GM21717 (cell line): Measurements from ENCODE around the gene EMC9.

Experiments
- ATAC-seq: cut with Tn5 transposase; IDR thresholded peaks from one replicate; pipeline ENCODE4 v1.9.1; 2021; ENCODE audit warnings: mild to moderate bottlenecking, moderate library complexity; ENCODE audit not compliant: unreplicated experiment

Gene EMC9

GRCh38 chr14:24132061-24132685 is 9.2 kb downstream of the EMC9 start:
- no peak for ATAC-seq

DNA sequence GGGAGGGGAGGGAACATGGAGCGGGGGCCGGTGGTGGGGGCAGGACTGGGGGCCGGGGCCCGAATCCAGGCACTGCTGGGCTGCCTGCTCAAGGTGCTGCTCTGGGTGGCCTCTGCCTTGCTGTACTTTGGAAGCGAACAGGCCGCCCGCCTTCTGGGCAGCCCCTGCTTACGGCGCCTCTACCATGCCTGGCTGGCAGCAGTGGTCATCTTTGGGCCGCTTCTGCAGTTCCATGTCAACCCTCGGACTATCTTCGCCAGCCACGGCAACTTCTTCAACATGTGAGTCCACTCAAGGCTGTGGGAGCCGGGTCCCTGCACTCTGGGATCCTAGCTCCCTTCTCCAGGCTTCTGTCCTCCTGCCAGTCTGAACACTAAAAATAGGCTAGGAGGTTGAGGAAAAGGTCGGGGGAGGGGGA is 9.8 kb downstream of the EMC9 start:
- no peak for ATAC-seq

DNA sequence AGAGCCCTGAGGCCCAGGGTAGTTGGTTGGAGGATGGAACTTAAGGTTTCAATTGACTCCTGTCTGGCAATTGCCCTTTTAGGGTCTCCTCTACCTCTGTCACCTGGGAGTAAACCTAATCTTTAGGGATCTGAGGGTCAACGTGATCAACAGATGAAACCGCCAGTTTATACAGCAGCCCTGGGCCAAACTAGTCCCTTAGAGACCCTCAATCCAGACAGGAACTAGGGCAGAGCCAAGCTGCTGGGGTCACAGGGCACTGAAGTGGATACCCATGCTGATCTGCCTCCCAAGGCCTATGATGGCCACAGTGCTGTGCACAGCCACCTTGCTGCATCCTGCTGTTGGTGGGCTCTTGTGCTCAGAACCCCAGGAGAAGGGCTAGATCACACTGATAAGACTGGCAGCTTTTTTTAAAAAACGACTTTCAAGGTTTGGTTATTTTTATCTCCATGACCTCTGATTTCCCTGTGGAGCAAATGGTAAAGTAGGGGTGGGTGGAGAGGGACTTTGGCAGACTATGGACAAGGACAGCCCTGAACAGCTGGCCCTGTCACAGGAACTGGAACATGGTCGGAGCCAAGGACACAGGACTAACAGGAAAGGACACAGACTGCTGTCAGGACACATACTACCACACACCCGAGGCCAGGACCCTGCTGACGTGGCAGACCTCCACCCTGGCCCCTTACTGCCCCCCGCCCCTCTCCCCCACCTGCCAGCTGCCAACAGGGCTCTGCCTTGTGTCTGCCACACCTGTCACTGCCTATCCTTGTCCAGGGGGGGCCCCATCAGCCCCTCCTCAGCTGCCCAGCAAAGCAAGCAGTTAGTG is 10.5 kb downstream of the EMC9 start:
- no peak for ATAC-seq

DNA sequence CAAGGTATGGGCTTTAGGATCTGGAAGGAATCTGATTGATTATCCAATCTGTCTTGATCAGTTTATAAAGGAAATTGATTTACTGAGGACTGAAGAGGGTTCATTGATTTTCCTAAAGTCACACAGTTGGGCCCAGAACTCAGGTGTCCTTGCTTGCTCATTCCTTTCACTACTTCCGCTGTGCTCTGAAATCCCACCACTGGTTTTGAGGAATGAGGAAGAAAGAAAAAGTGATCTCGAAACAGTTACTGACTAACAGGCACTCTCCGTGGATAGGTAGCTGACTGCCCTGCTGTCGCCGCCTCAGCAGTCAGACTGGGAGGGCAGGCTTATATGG is 11.0 kb downstream of the EMC9 start, which contains the start of gene FITM1:
Gene FITM1, plus strand, starts transcription at position 280 of the 337 bp plus-strand sequence. CDS start 905 bp downstream, outside the sequence.
- ATAC-seq: no peak

DNA sequence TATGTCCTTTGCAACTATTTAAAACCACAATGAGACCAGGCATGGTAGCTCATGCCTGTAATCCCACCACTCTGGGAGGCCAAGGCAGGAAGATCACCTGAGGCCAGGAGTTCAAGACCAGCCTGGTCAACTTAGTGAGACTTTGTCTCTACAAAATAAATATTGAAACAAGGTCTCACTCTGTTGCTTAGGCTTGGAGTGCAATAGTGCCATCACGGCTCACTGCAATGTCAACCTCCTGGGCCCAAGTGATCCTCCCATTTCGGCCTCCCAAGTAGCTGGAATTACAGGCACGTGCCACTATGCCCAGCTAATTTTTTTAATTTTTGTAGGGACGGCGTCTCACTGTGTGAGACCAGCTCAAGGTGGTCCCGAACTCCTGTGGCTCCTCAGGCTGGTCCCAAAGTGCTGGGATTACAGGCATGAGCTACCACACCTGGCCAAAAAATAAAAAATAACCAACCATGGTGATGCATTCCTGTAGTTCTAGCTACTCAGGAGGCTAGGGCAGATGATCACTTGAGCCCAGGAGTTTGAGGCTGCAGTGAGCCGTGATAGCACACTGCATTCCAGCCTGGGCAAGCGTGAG is 11.9 kb downstream of the EMC9 start:
- no peak for ATAC-seq

GRCh38 chr14:24127673-24128072 is 13.7 kb downstream of the EMC9 start:
- ATAC-seq: no peak

GRCh38 chr14:24126939-24127338 is 14.5 kb downstream of the EMC9 start:
- ATAC-seq: no peak

DNA sequence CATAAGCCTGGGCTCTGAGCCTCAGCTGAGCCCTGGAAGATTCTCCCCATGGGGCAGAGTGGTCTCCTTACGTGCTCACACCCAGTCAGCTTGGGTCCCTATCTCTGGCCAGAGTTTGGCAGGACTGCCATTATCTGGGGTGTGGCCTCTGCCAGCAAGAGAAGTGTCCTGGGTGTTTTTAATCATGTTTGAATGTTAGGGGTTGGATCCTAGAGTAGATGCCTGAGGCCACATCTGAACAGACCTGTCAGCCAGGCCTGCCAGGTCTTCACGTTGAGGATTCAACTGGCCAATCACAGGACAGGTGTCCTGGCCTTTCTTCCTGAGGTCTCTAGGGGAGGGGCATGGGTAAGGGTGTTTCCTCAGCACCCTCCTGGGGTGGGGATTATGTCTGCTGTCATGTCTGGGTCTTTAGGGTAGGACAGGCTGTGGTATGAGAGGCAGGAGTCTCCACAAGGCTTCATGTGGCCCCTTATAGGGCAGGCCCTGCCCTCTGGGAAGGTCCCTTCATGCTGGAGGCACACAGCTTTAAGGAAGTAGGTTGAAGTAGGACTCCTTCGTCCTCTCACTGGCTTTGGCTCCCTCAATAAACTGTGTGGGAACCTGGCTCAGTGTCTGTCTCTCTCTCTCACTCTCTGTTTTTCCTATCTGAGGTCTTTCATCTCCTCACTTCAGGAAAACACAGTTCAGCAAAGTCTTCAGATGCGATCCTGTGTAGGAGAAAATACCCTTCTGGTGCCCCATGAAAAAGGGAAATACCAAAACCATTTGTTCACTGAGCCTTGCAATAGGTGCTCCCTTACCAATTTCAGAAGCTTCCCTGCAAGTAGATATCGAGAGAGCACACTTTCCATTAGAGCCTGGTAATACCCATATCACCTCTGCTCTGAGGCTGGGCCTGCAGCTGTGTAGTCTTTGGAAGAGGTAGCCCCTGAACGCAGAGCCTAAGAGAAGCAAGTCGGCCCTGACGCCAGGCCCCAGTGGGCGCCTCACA is 17.7 kb downstream of the EMC9 start:
- ATAC-seq: peak; percentile 53

DNA sequence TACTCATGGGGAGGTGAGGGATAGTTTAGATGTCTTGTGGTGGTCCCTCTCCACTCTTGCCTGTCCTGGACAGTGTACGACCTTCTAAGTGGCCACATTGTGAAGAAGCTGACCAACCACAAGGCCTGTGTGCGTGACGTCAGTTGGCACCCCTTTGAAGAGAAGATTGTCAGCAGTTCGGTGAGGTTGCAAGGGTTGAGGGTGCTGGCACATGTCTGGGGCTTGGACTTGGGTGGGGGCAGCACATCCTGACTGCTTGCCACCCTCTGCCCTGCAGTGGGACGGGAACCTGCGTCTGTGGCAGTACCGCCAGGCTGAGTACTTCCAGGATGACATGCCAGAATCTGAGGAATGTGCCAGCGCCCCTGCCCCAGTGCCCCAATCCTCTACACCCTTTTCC is 18.5 kb downstream of the EMC9 start:
- ATAC-seq: no peak

DNA sequence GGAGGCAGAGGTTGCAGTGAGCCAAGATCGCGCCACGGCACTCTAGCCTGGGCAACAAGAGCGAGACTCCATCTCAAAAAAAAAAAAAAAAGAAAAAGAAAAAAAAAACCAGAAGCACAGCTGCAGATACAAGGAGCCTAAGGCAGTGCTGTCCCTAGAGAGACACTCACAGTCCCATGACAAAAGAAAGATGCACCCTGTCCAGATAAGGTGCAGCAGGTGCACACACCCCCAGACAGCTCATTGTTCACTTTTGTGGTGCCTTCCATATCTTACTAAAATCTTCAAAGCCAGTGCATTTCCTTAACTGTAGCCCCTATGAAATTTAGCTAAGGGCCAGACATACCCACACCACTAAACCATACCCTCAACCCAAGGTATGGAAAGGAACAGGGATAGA is 19.0 kb downstream of the EMC9 start:
- ATAC-seq: no peak

DNA sequence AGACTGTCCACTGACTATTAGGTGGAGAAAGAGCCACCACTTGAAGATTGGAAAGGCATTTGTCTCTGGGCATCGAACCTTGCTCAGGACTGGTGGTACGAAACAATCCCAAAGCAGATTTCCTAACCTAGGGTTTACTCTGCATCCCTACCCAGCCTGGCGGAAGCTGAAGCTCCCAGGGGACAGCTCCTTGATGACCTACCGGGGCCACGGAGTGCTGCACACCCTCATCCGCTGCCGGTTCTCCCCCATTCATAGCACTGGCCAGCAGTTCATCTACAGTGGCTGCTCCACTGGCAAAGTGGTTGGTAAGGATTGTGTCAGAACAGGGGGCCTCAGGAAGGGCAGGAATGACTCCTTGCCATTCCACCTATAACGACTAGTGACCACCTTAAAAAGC is 20.2 kb downstream of the EMC9 start:
- ATAC-seq: no peak

GRCh38 chr14:24119691-24120090 is 21.7 kb downstream of the EMC9 start:
- ATAC-seq: no peak

DNA sequence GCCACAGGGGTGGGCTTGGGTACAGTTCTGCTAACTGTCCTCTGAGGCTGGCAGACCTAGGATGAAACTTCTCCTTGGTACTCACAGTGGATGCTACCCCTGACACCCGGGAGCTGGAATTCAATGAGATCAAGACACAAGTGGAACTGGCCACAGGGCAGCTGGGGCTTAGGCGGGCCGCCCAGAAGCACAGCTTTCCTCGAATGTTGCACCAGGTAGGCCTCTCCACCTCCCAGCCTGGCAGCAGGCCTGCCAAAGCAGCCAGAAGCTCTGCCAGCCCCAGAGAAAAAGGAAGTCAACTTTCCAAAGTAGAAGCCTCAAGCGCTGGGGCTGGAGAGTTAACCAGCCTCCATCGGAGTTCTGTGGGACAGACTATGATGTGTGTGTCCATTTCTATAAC is 24.2 kb downstream of the EMC9 start:
- ATAC-seq: no peak

- no peak for ATAC-seq
Measured at GRCh38 chr14:24116128-24116814, 25.1 kb downstream of the EMC9 start.

- no peak for ATAC-seq
Measured at GRCh38 chr14:24115422-24116127, 25.8 kb downstream of the EMC9 start.

DNA sequence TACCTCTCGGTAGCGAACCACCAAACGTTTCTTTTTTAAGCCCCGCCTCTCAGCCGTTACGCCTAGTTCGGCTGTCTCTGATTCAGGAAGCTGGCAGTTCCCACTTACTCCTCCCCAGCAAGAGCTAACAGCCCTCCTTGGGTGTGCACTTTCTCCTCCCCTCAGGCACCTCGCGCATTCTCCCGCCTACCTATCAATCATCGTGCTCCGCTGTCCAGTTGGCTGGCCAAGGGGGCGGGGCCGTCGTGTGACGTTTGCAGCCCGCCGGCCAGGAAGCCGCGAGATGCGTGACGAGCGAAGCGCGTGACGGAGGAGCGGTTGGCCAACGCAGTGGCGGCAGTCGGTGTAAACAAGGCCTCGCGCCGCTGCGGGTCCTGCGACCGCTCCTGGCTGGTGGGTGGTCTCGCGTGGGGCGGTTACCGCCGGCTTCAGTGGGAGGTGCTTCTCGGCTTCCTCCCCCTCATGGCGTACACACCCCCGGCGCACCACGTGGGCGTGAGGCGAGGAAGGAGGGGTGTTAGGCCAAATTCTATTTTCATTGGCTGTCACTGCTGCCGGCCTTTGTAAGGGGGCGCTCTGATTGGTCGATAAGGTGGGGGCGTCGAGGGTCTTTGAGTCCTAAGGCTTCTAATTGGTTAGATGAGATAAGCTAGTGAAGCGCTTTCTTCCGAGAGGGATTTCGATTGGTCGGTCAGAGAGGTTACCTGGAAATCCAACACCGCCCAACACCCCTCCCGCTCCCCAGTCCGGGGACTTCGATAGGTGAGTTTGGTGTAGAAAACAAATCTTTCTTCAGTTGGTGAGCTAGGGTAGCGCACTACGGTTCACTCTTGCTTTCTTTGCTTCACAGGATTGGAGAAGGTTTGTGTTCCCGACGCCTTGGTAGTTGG is 26.6 kb downstream of the EMC9 start, which contains the start of the genes DCAF11 and NRL:
Gene DCAF11, plus strand, starts transcription at position 246 of the 890 bp plus-strand sequence. CDS start 818 bp downstream, outside the sequence.
Gene NRL, minus strand, starts transcription at position 418 of the 890 bp plus-strand sequence. CDS start 32,101 bp downstream, outside the sequence.
- peak; percentile 81 for ATAC-seq

DNA sequence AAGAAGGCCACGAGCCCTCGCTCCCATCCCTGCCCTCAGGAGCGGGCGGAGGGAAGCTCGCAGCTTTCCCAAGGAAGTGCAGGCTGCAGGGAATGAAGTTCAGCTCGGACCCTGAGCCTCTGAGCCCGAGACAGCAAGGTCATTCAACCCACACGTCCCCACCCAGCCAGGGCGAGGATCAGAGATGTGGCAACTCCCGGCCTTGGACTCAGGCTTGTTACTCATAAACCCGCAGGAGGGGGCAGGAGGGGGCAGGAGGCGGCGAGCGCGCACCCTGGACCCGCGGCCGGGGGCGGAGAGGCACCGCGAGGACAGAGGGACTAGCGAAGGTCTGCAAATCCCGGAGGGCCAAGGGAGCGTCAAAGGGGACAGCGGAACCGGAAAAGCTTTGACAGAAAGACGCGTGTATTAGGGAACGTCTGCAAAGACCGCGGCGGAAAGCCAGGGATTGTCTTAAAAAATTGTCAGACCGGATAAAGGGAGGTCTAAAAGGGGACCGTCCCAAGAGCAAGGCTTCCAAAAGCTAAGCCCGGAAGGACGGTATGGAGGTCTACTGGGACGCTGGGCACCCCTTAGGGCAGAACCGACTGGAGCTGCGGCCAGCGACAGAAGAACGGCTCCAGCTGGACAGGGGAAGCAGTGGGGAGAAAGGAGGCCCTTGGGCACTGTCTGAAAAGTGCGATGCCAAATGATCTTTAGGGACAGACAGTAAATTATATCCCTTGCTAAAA is 27.4 kb downstream of the EMC9 start:
- ATAC-seq: peak; percentile 31

DNA sequence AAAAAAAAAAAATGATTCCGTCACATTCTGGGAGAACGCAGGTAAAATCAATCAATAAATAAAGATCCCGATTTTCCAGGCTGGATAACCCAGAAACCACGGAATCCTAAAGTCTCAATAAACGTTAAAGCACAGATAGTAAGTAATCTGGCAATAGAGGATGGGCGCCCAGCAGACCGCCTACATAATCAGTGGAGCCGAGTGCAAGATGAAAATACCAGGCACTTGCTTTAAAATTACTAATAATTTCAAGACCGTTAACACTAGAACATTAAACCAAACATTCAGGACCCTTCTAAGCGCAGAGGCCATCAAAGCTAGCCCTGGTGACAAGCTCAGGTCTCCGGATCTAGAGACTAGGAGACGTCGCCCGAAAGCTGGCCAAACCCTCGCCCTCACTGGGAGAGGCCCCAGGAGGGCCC is 28.0 kb downstream of the EMC9 start:
- ATAC-seq: no peak
